ENCODE data around the gene ATP6AP1. TPM values are rescaled to one million over a fixed set of nuclear protein-coding genes. Genes with fewer than 3 reads are reported as not detected.

The ATP6AP1 gene
- total and polyA plus RNA-seq, 2 of the 13 experiments (the other 11 are each of a cell fraction or from before 2014, with no cell fraction given) = 56.7 to 110 TPM

DNA sequence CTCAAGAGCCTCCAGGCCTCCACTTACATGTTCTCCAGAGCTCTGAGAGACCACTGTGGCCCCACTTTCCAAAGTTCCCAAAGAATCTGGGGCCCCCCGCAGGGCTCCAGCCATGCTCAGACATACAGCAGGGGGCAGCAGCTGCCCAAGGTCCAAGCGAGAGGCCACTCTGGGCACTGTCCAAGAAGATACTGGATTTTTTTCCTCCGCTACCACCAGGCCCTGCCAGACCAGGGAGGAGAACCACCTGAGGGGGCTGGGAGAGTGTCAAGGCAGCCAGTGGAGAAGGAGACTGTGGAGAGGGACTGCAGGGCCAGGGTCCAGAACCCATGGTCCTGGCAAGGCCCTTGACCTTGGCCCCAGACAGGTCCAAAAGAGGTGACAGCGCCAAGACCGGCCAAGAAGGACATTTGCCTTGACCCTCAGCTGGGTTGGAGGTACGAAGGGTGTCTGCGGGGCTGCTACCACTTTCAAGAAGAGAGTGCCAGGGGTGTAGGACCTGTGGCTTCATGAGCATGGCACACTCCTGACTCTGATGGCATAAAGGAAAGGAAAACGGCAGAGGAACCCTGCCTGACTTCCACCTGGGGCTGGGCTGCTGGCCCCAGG, 44.1 kb upstream of the ATP6AP1 start (continued):
- TF ChIP-seq ZNF577 (CRISPR knock-in tag; IDR thresholded peaks at IDR 0.05; ENCODE audit: borderline replicate concordance, low read depth) = no peak
- no peak for TF ChIP-seq ZNF780A (CRISPR knock-in tag; IDR thresholded peaks at IDR 0.05)
- TF ChIP-seq, protein P1, sequence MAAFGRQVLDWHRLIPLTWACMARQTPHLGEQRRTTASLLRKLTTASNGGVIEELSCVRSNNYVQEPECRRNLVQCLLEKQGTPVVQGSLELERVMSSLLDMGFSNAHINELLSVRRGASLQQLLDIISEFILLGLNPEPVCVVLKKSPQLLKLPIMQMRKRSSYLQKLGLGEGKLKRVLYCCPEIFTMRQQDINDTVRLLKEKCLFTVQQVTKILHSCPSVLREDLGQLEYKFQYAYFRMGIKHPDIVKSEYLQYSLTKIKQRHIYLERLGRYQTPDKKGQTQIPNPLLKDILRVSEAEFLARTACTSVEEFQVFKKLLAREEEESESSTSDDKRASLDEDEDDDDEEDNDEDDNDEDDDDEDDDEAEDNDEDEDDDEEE (CRISPR knock-in tag; IDR thresholded peaks at IDR 0.05) = no peak
- no peak for TF ChIP-seq REXO4 (CRISPR knock-in tag; IDR thresholded peaks at IDR 0.05; ENCODE audit: borderline replicate concordance)
- TF ChIP-seq, protein P2, sequence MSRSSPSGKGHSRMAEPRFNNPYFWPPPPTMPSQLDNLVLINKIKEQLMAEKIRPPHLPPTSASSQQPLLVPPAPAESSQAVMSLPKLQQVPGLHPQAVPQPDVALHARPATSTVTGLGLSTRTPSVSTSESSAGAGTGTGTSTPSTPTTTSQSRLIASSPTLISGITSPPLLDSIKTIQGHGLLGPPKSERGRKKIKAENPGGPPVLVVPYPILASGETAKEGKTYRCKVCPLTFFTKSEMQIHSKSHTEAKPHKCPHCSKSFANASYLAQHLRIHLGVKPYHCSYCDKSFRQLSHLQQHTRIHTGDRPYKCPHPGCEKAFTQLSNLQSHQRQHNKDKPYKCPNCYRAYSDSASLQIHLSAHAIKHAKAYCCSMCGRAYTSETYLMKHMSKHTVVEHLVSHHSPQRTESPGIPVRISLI (CRISPR knock-in tag; IDR thresholded peaks at IDR 0.05; ENCODE audit: borderline replicate concordance) = peak; percentile 42; the same call in 1 of the 2 replicates
- 0 out of 2 replicates have a peak, but pooled peaks have one; percentile 10 for TF ChIP-seq KDM2A (CRISPR knock-in tag; IDR thresholded peaks at IDR 0.05; ENCODE audit: borderline replicate concordance, low read depth)
- TF ChIP-seq FOSL2 (CRISPR knock-in tag; IDR thresholded peaks at IDR 0.05) = 0 out of 2 replicates have a peak, but pooled peaks have one; percentile 6
- TF ChIP-seq, protein P3, sequence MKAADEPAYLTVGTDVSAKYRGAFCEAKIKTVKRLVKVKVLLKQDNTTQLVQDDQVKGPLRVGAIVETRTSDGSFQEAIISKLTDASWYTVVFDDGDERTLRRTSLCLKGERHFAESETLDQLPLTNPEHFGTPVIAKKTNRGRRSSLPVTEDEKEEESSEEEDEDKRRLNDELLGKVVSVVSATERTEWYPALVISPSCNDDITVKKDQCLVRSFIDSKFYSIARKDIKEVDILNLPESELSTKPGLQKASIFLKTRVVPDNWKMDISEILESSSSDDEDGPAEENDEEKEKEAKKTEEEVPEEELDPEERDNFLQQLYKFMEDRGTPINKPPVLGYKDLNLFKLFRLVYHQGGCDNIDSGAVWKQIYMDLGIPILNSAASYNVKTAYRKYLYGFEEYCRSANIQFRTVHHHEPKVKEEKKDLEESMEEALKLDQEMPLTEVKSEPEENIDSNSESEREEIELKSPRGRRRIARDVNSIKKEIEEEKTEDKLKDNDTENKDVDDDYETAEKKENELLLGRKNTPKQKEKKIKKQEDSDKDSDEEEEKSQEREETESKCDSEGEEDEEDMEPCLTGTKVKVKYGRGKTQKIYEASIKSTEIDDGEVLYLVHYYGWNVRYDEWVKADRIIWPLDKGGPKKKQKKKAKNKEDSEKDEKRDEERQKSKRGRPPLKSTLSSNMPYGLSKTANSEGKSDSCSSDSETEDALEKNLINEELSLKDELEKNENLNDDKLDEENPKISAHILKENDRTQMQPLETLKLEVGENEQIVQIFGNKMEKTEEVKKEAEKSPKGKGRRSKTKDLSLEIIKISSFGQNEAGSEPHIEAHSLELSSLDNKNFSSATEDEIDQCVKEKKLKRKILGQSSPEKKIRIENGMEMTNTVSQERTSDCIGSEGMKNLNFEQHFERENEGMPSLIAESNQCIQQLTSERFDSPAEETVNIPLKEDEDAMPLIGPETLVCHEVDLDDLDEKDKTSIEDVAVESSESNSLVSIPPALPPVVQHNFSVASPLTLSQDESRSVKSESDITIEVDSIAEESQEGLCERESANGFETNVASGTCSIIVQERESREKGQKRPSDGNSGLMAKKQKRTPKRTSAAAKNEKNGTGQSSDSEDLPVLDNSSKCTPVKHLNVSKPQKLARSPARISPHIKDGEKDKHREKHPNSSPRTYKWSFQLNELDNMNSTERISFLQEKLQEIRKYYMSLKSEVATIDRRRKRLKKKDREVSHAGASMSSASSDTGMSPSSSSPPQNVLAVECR (CRISPR knock-in tag; IDR thresholded peaks at IDR 0.05; ENCODE audit: borderline replicate concordance) = 0 out of 2 replicates have a peak, but pooled peaks have one; percentile 13
- TF ChIP-seq, protein P4, sequence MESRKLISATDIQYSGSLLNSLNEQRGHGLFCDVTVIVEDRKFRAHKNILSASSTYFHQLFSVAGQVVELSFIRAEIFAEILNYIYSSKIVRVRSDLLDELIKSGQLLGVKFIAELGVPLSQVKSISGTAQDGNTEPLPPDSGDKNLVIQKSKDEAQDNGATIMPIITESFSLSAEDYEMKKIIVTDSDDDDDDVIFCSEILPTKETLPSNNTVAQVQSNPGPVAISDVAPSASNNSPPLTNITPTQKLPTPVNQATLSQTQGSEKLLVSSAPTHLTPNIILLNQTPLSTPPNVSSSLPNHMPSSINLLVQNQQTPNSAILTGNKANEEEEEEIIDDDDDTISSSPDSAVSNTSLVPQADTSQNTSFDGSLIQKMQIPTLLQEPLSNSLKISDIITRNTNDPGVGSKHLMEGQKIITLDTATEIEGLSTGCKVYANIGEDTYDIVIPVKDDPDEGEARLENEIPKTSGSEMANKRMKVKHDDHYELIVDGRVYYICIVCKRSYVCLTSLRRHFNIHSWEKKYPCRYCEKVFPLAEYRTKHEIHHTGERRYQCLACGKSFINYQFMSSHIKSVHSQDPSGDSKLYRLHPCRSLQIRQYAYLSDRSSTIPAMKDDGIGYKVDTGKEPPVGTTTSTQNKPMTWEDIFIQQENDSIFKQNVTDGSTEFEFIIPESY (CRISPR knock-in tag; IDR thresholded peaks at IDR 0.05) = peak; percentile 95
- TF ChIP-seq, protein P5, sequence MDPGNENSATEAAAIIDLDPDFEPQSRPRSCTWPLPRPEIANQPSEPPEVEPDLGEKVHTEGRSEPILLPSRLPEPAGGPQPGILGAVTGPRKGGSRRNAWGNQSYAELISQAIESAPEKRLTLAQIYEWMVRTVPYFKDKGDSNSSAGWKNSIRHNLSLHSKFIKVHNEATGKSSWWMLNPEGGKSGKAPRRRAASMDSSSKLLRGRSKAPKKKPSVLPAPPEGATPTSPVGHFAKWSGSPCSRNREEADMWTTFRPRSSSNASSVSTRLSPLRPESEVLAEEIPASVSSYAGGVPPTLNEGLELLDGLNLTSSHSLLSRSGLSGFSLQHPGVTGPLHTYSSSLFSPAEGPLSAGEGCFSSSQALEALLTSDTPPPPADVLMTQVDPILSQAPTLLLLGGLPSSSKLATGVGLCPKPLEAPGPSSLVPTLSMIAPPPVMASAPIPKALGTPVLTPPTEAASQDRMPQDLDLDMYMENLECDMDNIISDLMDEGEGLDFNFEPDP (CRISPR knock-in tag; conservative IDR thresholded peaks at IDR 0.05) = no peak
- TF ChIP-seq, protein P6, sequence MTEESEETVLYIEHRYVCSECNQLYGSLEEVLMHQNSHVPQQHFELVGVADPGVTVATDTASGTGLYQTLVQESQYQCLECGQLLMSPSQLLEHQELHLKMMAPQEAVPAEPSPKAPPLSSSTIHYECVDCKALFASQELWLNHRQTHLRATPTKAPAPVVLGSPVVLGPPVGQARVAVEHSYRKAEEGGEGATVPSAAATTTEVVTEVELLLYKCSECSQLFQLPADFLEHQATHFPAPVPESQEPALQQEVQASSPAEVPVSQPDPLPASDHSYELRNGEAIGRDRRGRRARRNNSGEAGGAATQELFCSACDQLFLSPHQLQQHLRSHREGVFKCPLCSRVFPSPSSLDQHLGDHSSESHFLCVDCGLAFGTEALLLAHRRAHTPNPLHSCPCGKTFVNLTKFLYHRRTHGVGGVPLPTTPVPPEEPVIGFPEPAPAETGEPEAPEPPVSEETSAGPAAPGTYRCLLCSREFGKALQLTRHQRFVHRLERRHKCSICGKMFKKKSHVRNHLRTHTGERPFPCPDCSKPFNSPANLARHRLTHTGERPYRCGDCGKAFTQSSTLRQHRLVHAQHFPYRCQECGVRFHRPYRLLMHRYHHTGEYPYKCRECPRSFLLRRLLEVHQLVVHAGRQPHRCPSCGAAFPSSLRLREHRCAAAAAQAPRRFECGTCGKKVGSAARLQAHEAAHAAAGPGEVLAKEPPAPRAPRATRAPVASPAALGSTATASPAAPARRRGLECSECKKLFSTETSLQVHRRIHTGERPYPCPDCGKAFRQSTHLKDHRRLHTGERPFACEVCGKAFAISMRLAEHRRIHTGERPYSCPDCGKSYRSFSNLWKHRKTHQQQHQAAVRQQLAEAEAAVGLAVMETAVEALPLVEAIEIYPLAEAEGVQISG (CRISPR knock-in tag; IDR thresholded peaks at IDR 0.05) = peak; percentile 84
